Body of pancreas (tissue), 4 donors: ENCODE results near the gene MAP2. TPM values are rescaled to one million over a fixed set of nuclear protein-coding genes. Genes with fewer than 3 reads are reported as not detected.

Experiments
- ATAC-seq: fragments of 150-250 bp; one replicate; pipeline ENCODE4 v1.9.1; 2016
- DNase-seq, 4 donors: peaks; one replicate each; pipeline ENCODE4 v3.0.0-alpha.2; 2019
- H3K27ac ChIP-seq, 4 donors: fragments of 200-600 bp; sonication (generic); 1 replicate in 3 of 4; 2 replicates in 1 of 4; pipeline versions ENCODE4 v1.5.1 to v1.6.1; 2016 to 2019; ENCODE audit warnings: mild to moderate bottlenecking in 1 of 4, mixed read lengths in 1 of 4, moderate library complexity in 1 of 4
- H3K27me3 ChIP-seq, 2 donors: fragments of 200-600 bp; sonication (generic); one replicate each; pipeline ENCODE4 v1.6.0; 2016; ENCODE audit warnings: mild to moderate bottlenecking in 1 of 2
- H3K36me3 ChIP-seq, 2 donors: fragments of 200-600 bp; sonication (generic); replicated peaks in 1 of 2; 2 replicates each; pipeline ENCODE4 v1.5.1; 2016; ENCODE audit warnings: low read depth in 2 of 2; ENCODE audit not compliant: insufficient read depth in 1 of 2
- H3K4me1 ChIP-seq: fragments of 200-600 bp; sonication (generic); one replicate; pipeline ENCODE4 v1.6.0; 2016
- H3K4me3 ChIP-seq, 2 donors: fragments of 200-600 bp; sonication (generic); 1 replicate in 1 of 2; 2 replicates in 1 of 2; pipeline ENCODE4 v1.5.1; 2016 to 2019
- H3K9me3 ChIP-seq, 3 donors: fragments of 200-600 bp; sonication (generic); 1 replicate in 2 of 3; 2 replicates in 1 of 3; pipeline ENCODE4 v1.5.1; 2016
- POLR2A ChIP-seq, 3 donors: fragments of 450-650 bp; IDR thresholded peaks; one replicate each; pipeline ENCODE4 v1.6.1; 2016; ENCODE audit warnings: antibody characterized with exemption in 3 of 3, mild to moderate bottlenecking in 2 of 3
- WGBS, 2 donors: methylation state at CpG; one replicate each; pipeline ENCODE4 v1.1.5; 2017; 5-methylcytosine and 5-hydroxymethylcytosine counted together
- intact Hi-C: fragments of 100-400 bp; cut with DNase I; formaldehyde crosslinking; loops from one replicate; pipeline ENCODE4 v1.15.1; 2023
- total RNA-seq, 2 donors: library from RNA; depleted of rRNA; stranded (reverse); fragments of >200 nt; gene quantifications; one replicate each; pipeline ENCODE4 v1.1.0, GENCODE V29; 2016
- TF ChIP-seq, protein P1 (sequence below), 7 experiments: fragments of 450-650 bp in 4 of 7; fragments of 200-600 bp in 3 of 7; sonication (generic) in 3 of 7; IDR thresholded peaks; one replicate each; pipeline ENCODE4 v1.5.1; 2016 to 2019; ENCODE audit warnings: antibody characterized with exemption in 7 of 7

MAP2 gene
- total RNA-seq, 2 donors from 2014 or later = 14.2 to 32.9 TPM

DNA sequence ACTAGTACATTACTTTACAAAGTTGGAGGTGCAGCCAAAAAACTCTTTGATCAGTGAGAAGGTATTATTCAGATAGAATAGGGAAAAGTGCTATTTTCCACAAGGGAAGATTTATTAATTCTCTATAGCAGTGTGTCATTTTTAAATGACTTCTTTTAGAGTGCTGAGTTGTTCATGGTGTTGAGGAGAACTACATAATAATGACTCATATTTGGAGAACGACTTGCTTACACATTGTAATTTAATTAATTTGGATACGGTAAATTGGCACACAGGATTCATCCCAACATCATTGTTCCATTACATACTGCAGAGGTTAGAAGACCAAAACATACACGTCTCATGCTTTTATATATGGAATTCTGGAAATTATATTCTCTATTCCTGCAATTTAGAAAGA lies 22.1 kb upstream of the MAP2 start:
- 72 to 73% methylated on average over 3 of the region's 3 CpGs for WGBS, 2 donors
- no peak for TF ChIP-seq POLR2A (IDR thresholded peaks at IDR 0.05)
- TF ChIP-seq, protein P1, sequence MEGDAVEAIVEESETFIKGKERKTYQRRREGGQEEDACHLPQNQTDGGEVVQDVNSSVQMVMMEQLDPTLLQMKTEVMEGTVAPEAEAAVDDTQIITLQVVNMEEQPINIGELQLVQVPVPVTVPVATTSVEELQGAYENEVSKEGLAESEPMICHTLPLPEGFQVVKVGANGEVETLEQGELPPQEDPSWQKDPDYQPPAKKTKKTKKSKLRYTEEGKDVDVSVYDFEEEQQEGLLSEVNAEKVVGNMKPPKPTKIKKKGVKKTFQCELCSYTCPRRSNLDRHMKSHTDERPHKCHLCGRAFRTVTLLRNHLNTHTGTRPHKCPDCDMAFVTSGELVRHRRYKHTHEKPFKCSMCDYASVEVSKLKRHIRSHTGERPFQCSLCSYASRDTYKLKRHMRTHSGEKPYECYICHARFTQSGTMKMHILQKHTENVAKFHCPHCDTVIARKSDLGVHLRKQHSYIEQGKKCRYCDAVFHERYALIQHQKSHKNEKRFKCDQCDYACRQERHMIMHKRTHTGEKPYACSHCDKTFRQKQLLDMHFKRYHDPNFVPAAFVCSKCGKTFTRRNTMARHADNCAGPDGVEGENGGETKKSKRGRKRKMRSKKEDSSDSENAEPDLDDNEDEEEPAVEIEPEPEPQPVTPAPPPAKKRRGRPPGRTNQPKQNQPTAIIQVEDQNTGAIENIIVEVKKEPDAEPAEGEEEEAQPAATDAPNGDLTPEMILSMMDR (IDR thresholded peaks at IDR 0.05) = no peak
- DNase-seq (no peak), ATAC-seq (no peak)
- Histone ChIP-seq H3K27ac (no peak overlapping the region), H3K9me3 (no peaks in the 10 kb centered on the region), H3K36me3 (no peaks in the 10 kb centered on the region), H3K27me3 (no peaks in the 10 kb centered on the region), H3K4me3 (no peak overlapping the region), H3K4me1 (no peaks in the 10 kb centered on the region)
- intact Hi-C loops = no loop called here

DNA sequence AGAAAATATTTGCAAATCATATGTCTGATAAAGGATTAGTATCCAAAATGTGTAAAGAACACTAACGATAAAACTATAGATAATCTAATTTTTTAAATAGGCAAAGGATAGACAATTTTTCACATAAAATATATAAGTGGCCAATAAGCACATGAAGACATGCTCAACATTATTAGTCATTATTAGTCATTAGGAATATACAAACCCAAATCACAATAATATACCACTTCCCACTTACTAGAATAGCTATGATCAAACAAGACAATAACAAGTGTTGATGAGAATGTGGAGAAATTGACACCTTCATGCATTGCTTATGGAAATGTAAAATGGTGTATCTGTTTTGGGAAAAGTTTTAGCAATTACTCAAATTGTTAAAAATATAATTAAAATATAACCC lies 12.6 kb upstream of the MAP2 start:
- WGBS, 2 donors = 86 to 89% methylated on average over 1 of the region's 1 CpG

DNA sequence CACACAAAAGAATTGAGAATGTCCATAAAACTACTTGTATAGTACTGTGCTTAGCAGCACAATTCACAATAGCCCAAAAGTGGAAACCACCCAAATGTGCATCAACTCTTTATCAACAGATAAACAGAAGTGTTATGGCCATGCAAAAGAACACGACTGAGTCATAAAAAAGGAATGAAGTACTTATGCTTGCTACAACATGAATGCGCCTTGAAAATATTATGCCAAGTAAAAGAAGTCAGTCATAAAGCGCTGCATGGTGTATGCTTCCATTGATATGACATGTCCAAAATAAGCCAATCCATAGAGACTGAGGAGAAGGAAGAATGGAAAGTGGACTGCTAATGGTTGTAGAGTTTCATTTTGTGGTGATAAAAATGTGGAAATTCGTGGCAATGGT lies 12.1 kb upstream of the MAP2 start:
- Histone ChIP-seq H3K9me3 (no peaks in the 10 kb centered on the region), H3K4me3 (no peak overlapping the region), H3K4me1 (no peaks in the 10 kb centered on the region), H3K27me3 (peaks cover 0 to 6% of the 10 kb centered on the region in 2 donors), H3K27ac (no peak overlapping the region), H3K36me3 (no peaks in the 10 kb centered on the region)
- no peak for DNase-seq
- intact Hi-C loops = no loop called here
- TF ChIP-seq POLR2A (IDR thresholded peaks at IDR 0.05) = no peak
- TF ChIP-seq, protein P1 (IDR thresholded peaks at IDR 0.05) = no peak
- 65 to 71% methylated on average over 4 of the region's 4 CpGs for WGBS, 2 donors
- no peak for ATAC-seq

More for the DNA sequence above, 12.6 kb upstream of the MAP2 start:
- Histone ChIP-seq H3K9me3 (no peaks in the 10 kb centered on the region), H3K36me3 (no peaks in the 10 kb centered on the region), H3K4me3 (no peak overlapping the region), H3K27ac (no peak overlapping the region), H3K27me3 (peaks cover 0 to 6% of the 10 kb centered on the region in 2 donors), H3K4me1 (no peaks in the 10 kb centered on the region)
- ATAC-seq = no peak
- TF ChIP-seq, protein P1 (IDR thresholded peaks at IDR 0.05) = no peak
- TF ChIP-seq POLR2A (IDR thresholded peaks at IDR 0.05) = no peak
- intact Hi-C loops = no loop called here
- DNase-seq = no peak

DNA sequence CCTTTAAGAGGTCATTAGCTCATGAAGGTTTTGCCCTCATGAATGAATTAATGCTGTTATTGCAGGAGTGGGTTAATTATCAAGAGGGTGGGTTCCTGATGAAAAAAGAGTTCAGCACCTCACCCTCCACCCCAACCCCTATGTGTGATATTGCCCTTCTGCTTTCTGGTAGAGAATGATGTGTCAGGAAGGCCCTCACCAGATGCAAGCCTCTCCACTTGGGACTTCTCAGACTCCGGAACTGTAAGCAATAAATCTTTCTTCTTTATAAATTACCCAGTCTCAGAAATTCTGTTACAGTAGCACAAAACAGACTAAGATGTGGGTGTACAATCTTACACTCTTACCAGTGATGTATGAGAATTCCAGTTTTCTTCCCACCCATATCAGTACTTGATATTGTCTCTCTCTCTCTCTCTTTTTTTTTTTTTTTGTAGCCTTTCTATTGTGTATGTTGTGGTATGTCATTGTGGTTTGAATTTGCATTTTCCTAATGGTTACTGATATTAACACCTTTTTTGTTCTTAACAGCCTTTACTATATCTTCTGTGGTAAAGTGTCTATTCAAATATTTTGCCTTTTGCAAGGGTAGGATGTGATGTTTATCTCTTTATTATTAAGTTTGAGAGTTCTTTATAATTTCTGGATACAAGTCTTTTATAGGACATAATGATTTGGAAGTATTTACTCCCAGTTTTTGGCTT lies 10.4 kb upstream of the MAP2 start:
- intact Hi-C loops = no loop called here
- H3K4me3 ChIP-seq = no peak overlapping the region
- no peaks in the 10 kb centered on the region for H3K36me3 ChIP-seq
- TF ChIP-seq, protein P1 (IDR thresholded peaks at IDR 0.05) = no peak
- no peak for TF ChIP-seq POLR2A (IDR thresholded peaks at IDR 0.05)
- DNase-seq (no peak), ATAC-seq (no peak)
- H3K27me3 ChIP-seq = peaks cover 0 to 6% of the 10 kb centered on the region in 2 donors
- WGBS, 2 donors = 57 to 78% methylated on average over 1 of the region's 1 CpG
- H3K27ac ChIP-seq = no peak overlapping the region
- no peaks in the 10 kb centered on the region for H3K9me3 ChIP-seq
- H3K4me1 ChIP-seq = no peaks in the 10 kb centered on the region

DNA sequence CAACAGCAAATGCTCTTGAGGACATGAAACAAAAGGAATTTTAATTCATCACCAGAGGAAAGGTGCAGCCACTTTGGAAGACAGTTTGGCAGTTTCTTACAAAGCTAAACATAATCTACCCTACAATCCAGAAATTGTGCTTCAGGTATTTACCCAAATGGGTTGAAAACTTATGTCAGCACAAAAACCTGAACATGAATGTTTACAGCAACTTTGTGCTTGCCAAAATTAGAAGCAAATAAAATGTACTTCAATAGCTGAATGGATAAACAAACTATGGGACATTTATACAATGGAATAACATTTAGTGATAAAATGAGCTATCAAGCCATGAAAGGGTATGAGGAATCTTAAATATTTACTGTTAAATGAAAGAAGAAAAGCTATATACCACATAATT lies 6.9 kb upstream of the MAP2 start:
- ATAC-seq = no peak
- Histone ChIP-seq H3K4me3 (no peak overlapping the region), H3K27me3 (peaks cover 0 to 6% of the 10 kb centered on the region in 2 donors), H3K4me1 (no peaks in the 10 kb centered on the region), H3K27ac (no peak overlapping the region), H3K9me3 (no peaks in the 10 kb centered on the region), H3K36me3 (no peaks in the 10 kb centered on the region)
- no peak for DNase-seq
- intact Hi-C loops = no loop called here
- TF ChIP-seq, protein P1 (IDR thresholded peaks at IDR 0.05) = no peak
